Measurements from ENCODE around the gene ACTN3.

DNA sequence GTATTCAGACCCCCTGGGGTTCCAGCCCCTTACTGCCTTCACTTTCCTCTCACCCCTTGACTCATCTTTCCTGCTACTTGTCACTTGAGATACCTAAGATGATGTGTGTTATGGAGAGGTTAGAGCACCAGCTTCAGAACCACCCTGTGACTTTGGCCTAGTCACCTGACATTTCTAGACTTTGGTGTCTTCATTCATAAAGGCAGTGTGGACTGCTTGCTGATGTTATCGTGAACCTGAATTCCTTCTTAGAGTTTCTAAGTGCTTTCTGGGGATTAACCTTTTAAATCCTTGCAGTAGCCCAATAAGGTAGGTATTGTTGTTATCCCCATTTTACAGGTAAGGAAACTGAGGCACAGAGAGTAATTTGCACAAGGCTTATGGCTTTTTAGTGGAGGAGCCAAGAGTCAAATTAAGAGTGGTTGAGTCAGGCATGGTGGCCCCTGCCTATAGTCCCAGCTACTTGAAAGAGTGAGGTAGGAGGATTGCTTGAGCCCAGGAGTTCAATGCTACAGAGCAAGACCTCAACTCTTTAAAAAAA lies 41.4 kb upstream of the ACTN3 start:
- TF ChIP-seq EZH2 (IDR thresholded peaks at IDR 0.05; ENCODE audit: low read depth, unreplicated experiment) (no peak), REST (IDR thresholded peaks at IDR 0.05; ENCODE audit: unreplicated experiment) (no peak)

Data from GM23338 (cell line).